ENCODE results near the gene CDK3. TPM values are rescaled to one million over a fixed set of nuclear protein-coding genes. Genes with fewer than 3 reads are reported as not detected.

The CDK3 gene
- total RNA-seq, result 1 to 10 TPM in 5 of 9 donors, under 1 TPM in 1, not detected in 3; 0.74 to 7.9 (median 4.9) TPM
- polyA plus RNA-seq, result 10 to 100 TPM in 2 of 3 donors, 1 to 10 TPM in 1; 1.2 to 56.7 (median 30.0) TPM
- long read RNA-seq, donor 1, result 0 reads
- long read RNA-seq, donor 2, result 0 reads
- long read RNA-seq, donor 3, result 0 reads
- long read RNA-seq, donor 4, partial matches to known transcripts, result 0 of 1 reads
- long read RNA-seq, donor 4, other reads (novel, unspliced or antisense), result 1 of 1 reads
- long read RNA-seq, donor 5, partial matches to known transcripts, result 0 of 2 reads
- long read RNA-seq, donor 5, other reads (novel, unspliced or antisense), result 0 of 2 reads
- long read RNA-seq, donor 6, result 0 reads
- long read RNA-seq, donor 7, result 0 reads
- long read RNA-seq, donor 8, result 0 reads
- long read RNA-seq, donor 9, result 0 reads
- long read RNA-seq, donor 10, result 0 reads

GRCh38 chr17:76000755-76001521 lies at the start of gene CDK3:
TSS of gene CDK3 (plus strand) at chr17:76000855. CDS start at chr17:76001426, 571 bp downstream.
- H3K27me3 ChIP-seq, result no peaks in the 10 kb centered on the region
- no peak within 1 kb of the TSS for H3K4me3 ChIP-seq
- 79 to 99% (median 90%) methylated on average over 8 to 21 of the region's 21 CpGs for WGBS, 4 donors
- no peak within 1 kb of the TSS for H3K27ac ChIP-seq
- DNase-seq, result no peak
- intact Hi-C loops (cut with DNase I), result loop anchor here in 1 of 2 donors (5.0 kb wide), 1 partner anchor 94 kb away; no protein-coding TSS in a partner anchor
- H3K9me3 ChIP-seq (replicated peaks in 1 of 3), result no peaks in the 10 kb centered on the region
- peaks cover 3 to 11% of the 10 kb centered on the region in 2 donors for H3K4me1 ChIP-seq (replicated peaks in 1 of 2)
- TF ChIP-seq CTCF (IDR thresholded peaks at IDR 0.05) (peak in 1 of 6 experiments; percentile 24), POLR2A (IDR thresholded peaks at IDR 0.05) (no peak)
- no peaks in the 10 kb centered on the region for H3K36me3 ChIP-seq (replicated peaks in 1 of 2)

GRCh38 chr17:75950855-75951554 lies 49.6 kb upstream of the CDK3 start:
- no peak for TF ChIP-seq POLR2A (IDR thresholded peaks at IDR 0.05)
- no peak for TF ChIP-seq CTCF (IDR thresholded peaks at IDR 0.05)
- Histone ChIP-seq H3K4me1 (replicated peaks in 1 of 2) (no peaks in the 10 kb centered on the region), H3K9me3 (replicated peaks in 1 of 3) (no peaks in the 10 kb centered on the region), H3K27ac (no peak overlapping the region), H3K27me3 (no peaks in the 10 kb centered on the region), H3K4me3 (no peak overlapping the region), H3K36me3 (replicated peaks in 1 of 2) (peaks cover 0 to 99% of the 10 kb centered on the region in 2 donors)
- no peak for DNase-seq
- intact Hi-C loops (cut with DNase I), result no loop called here
- WGBS, 4 donors, result 83 to 91% (median 89%) methylated on average over 7 to 8 of the region's 8 CpGs

- Histone ChIP-seq H3K36me3 (replicated peaks in 1 of 2) (peaks cover 0 to 27% of the 10 kb centered on the region in 2 donors), H3K9me3 (replicated peaks in 1 of 3) (no peaks in the 10 kb centered on the region), H3K27me3 (no peaks in the 10 kb centered on the region), H3K4me1 (replicated peaks in 1 of 2) (peaks cover 5 to 14% of the 10 kb centered on the region in 2 donors), H3K27ac (no peak overlapping the region), H3K4me3 (no peak overlapping the region)
- intact Hi-C loops (cut with DNase I), result no loop called here
- TF ChIP-seq CTCF (IDR thresholded peaks at IDR 0.05) (no peak), POLR2A (IDR thresholded peaks at IDR 0.05) (no peak)
- no peak for DNase-seq
- WGBS, 4 donors, result 48 to 51% (median 49%) methylated on average over 8 of the region's 8 CpGs
Measured at GRCh38 chr17:75959051-75959838, 41.4 kb upstream of the CDK3 start.

Data from adrenal gland (tissue), 19 donors.